Neuronal stem cell (in vitro differentiated cells): ENCODE data around the gene HIPK1.

Experiments
- DNase-seq: peaks from one replicate; pipeline ENCODE4 v3.0.0-alpha.2; 2013; ENCODE audit warnings: low spot score
- H2AFZ ChIP-seq: one replicate; pipeline ENCODE4 v1.6.1; 2013; ENCODE audit warnings: mild to moderate bottlenecking, low read length, inconsistent platforms
- H2AK5ac ChIP-seq: 2 replicates; pipeline ENCODE4 v1.6.1; 2013; ENCODE audit warnings: low read depth, mild to moderate bottlenecking, inconsistent platforms, low read length, moderate library complexity, mixed read lengths
- H2BK120ac ChIP-seq: 2 replicates; pipeline ENCODE4 v1.6.1; 2013; ENCODE audit warnings: low read depth, mild to moderate bottlenecking, inconsistent platforms, low read length, moderate library complexity, mixed read lengths
- H2BK12ac ChIP-seq: one replicate; pipeline ENCODE4 v1.6.1; 2013; ENCODE audit warnings: low read length, inconsistent platforms
- H2BK15ac ChIP-seq: 2 replicates; pipeline ENCODE4 v1.6.1; 2013; ENCODE audit warnings: mild to moderate bottlenecking, low read length, inconsistent platforms, mixed read lengths
- H2BK5ac ChIP-seq: one replicate; pipeline ENCODE4 v1.6.1; 2013; ENCODE audit warnings: inconsistent platforms, mild to moderate bottlenecking, low read length, moderate library complexity
- H3K14ac ChIP-seq: one replicate; pipeline ENCODE4 v1.6.1; 2013; ENCODE audit warnings: low read length, inconsistent platforms
- H3K18ac ChIP-seq: 2 replicates; pipeline ENCODE4 v1.6.1; 2013; ENCODE audit warnings: low read length, inconsistent platforms
- H3K23ac ChIP-seq: 2 replicates; pipeline ENCODE4 v1.6.1; 2013; ENCODE audit warnings: low read depth, mild to moderate bottlenecking, mixed read lengths, low read length, inconsistent platforms; ENCODE audit not compliant: poor library complexity
- H3K27ac ChIP-seq: replicated peaks from 3 replicates; pipeline ENCODE4 v1.5.1; 2013; ENCODE audit warnings: low read length, inconsistent platforms
- H3K27me3 ChIP-seq, 3 experiments: 2 replicates each; pipeline ENCODE4 v1.6.1; 2013; ENCODE audit warnings: low read length in 3 of 3, mild to moderate bottlenecking in 2 of 3, inconsistent platforms in 1 of 3, low read depth in 1 of 3, mixed read lengths in 1 of 3, moderate library complexity in 1 of 3; ENCODE audit not compliant: control insufficient read depth in 3 of 3, insufficient read depth in 3 of 3
- H3K36me3 ChIP-seq, 2 donors: replicated peaks in 1 of 2; 2 replicates each; pipeline ENCODE4 v1.6.1; 2013; ENCODE audit warnings: low read length in 2 of 2; ENCODE audit not compliant: control insufficient read depth in 2 of 2, insufficient read depth in 2 of 2
- H3K4ac ChIP-seq: 2 replicates; pipeline ENCODE4 v1.6.1; 2013; ENCODE audit warnings: inconsistent platforms, mild to moderate bottlenecking, low read length, moderate library complexity
- H3K4me1 ChIP-seq, 2 donors: 1 replicate in 1 of 2; 2 replicates in 1 of 2; pipeline ENCODE4 v1.6.1; 2013; ENCODE audit warnings: low read length in 2 of 2, low read depth in 1 of 2; ENCODE audit not compliant: control insufficient read depth in 2 of 2, insufficient read depth in 1 of 2
- H3K4me2 ChIP-seq: one replicate; pipeline ENCODE4 v1.6.1; 2013; ENCODE audit warnings: mild to moderate bottlenecking, low read length, inconsistent platforms; ENCODE audit not compliant: insufficient read depth, poor library complexity, severe bottlenecking
- H3K4me3 ChIP-seq, 2 donors: 2 replicates each; pipeline ENCODE4 v1.5.1; 2013; ENCODE audit warnings: low read length in 2 of 2, mild to moderate bottlenecking in 2 of 2, inconsistent platforms in 1 of 2, moderate library complexity in 1 of 2
- H3K79me1 ChIP-seq: one replicate; pipeline ENCODE4 v1.6.1; 2013; ENCODE audit warnings: low read depth, mild to moderate bottlenecking, inconsistent platforms, low read length, moderate library complexity
- H3K9ac ChIP-seq: one replicate; pipeline ENCODE4 v1.6.1; 2013; ENCODE audit warnings: mild to moderate bottlenecking, low read depth, low read length, inconsistent platforms; ENCODE audit not compliant: poor library complexity
- H3K9me3 ChIP-seq, 2 donors: replicated peaks in 1 of 2; 2 replicates each; pipeline versions ENCODE3 to v1.6.1; 2013; ENCODE audit warnings: low read length in 2 of 2, mild to moderate bottlenecking in 2 of 2, inconsistent platforms in 1 of 2, low read depth in 1 of 2, mixed read lengths in 1 of 2, moderate library complexity in 1 of 2; ENCODE audit not compliant: control insufficient read depth in 2 of 2, insufficient read depth in 1 of 2
- H4K8ac ChIP-seq: one replicate; pipeline ENCODE4 v1.6.1; 2013; ENCODE audit warnings: low read depth, mild to moderate bottlenecking, inconsistent platforms, low read length, moderate library complexity
- H4K91ac ChIP-seq: one replicate; pipeline ENCODE4 v1.6.1; 2013; ENCODE audit warnings: low read length, low read depth, mild to moderate bottlenecking, inconsistent platforms; ENCODE audit not compliant: poor library complexity
- WGBS, 2 donors: extraction: QIAGEN DNeasy Blood & Tissue Kit; methylation state at CpG; one replicate each; pipeline ENCODE4 v1.1.7; 2013; ENCODE audit warnings: missing lambda C conversion rate in 2 of 2, mixed read lengths in 1 of 2; ENCODE audit not compliant: insufficient read length in 2 of 2, insufficient replicate concordance in 1 of 2; ENCODE audit errors: extremely low coverage in 2 of 2; 5-methylcytosine and 5-hydroxymethylcytosine counted together

HIPK1 gene

GRCh38 chr1:113991467-113991997, 62.4 kb downstream of the HIPK1 start:
- no peak overlapping the region for H3K18ac ChIP-seq
- no peak overlapping the region for H3K4me2 ChIP-seq
- no peak overlapping the region for H3K23ac ChIP-seq
- no peak overlapping the region for H2BK12ac ChIP-seq
- H4K91ac ChIP-seq = no peak overlapping the region
- H3K27ac ChIP-seq = no peak overlapping the region
- H3K79me1 ChIP-seq = no peaks in the 10 kb centered on the region
- H3K4me3 ChIP-seq = no peak overlapping the region
- H3K9me3 ChIP-seq = peaks cover 3 to 6% of the 10 kb centered on the region in 2 donors
- no peak overlapping the region for H3K4ac ChIP-seq
- no peak overlapping the region for H2BK5ac ChIP-seq
- DNase-seq = no peak
- WGBS, 2 donors = no CpG with 5 or more reads among the region's 5 CpGs
- no peaks in the 10 kb centered on the region for H3K27me3 ChIP-seq
- no peaks in the 10 kb centered on the region for H3K4me1 ChIP-seq
- H3K14ac ChIP-seq = no peak overlapping the region
- H2BK15ac ChIP-seq = no peak overlapping the region
- H2BK120ac ChIP-seq = no peak overlapping the region
- no peak overlapping the region for H3K9ac ChIP-seq
- H2AK5ac ChIP-seq = no peak overlapping the region
- no peaks in the 10 kb centered on the region for H3K36me3 ChIP-seq
- H2AFZ ChIP-seq = no peak overlapping the region
- H4K8ac ChIP-seq = no peak overlapping the region

GRCh38 chr1:113993072-113993471, 63.9 kb downstream of the HIPK1 start:
- Histone ChIP-seq H2BK15ac (no peak overlapping the region), H3K36me3 (no peaks in the 10 kb centered on the region), H3K4ac (no peak overlapping the region), H2BK120ac (no peak overlapping the region), H2BK5ac (peak overlapping the region; percentile 10), H3K79me1 (no peaks in the 10 kb centered on the region), H3K18ac (peak overlapping the region; percentile 87), H4K91ac (no peak overlapping the region), H2AK5ac (no peak overlapping the region), H3K27ac (no peak overlapping the region), H3K4me2 (no peak overlapping the region), H4K8ac (no peak overlapping the region), H2AFZ (no peak overlapping the region), H3K27me3 (no peaks in the 10 kb centered on the region), H3K14ac (peak overlapping the region; percentile 96), H3K4me1 (no peaks in the 10 kb centered on the region), H3K23ac (peak overlapping the region; percentile 51), H2BK12ac (no peak overlapping the region), H3K9me3 (peaks cover 3 to 6% of the 10 kb centered on the region in 2 donors), H3K4me3 (no peak overlapping the region), H3K9ac (no peak overlapping the region)
- no peak for DNase-seq
- WGBS, 2 donors = no CpG with 5 or more reads among the region's 5 CpGs

- no peak overlapping the region for H2AFZ ChIP-seq
- no peaks in the 10 kb centered on the region for H3K4me1 ChIP-seq
- no peak overlapping the region for H3K14ac ChIP-seq
- H2BK12ac ChIP-seq = no peak overlapping the region
- no CpG with 5 or more reads among the region's 2 CpGs for WGBS, 2 donors
- H2BK120ac ChIP-seq = no peak overlapping the region
- peak overlapping the region in 1 of 2 donors; percentile 65 for H3K4me3 ChIP-seq
- H2AK5ac ChIP-seq = no peak overlapping the region
- no peak overlapping the region for H3K18ac ChIP-seq
- H3K9ac ChIP-seq = no peak overlapping the region
- H3K4me2 ChIP-seq = no peak overlapping the region
- no peak overlapping the region for H3K4ac ChIP-seq
- DNase-seq = no peak
- no peak overlapping the region for H3K23ac ChIP-seq
- no peaks in the 10 kb centered on the region for H3K27me3 ChIP-seq
- H3K27ac ChIP-seq = no peak overlapping the region
- no peak overlapping the region for H4K8ac ChIP-seq
- no peaks in the 10 kb centered on the region for H3K79me1 ChIP-seq
- H3K36me3 ChIP-seq = no peaks in the 10 kb centered on the region
- peaks cover 3 to 6% of the 10 kb centered on the region in 2 donors for H3K9me3 ChIP-seq
- no peak overlapping the region for H2BK15ac ChIP-seq
- H2BK5ac ChIP-seq = no peak overlapping the region
- no peak overlapping the region for H4K91ac ChIP-seq
Measured at GRCh38 chr1:113993766-113994165, 64.6 kb downstream of the HIPK1 start.

- no peak for DNase-seq
- no peak overlapping the region for H2AFZ ChIP-seq
- H2BK5ac ChIP-seq = no peak overlapping the region
- H3K14ac ChIP-seq = no peak overlapping the region
- no peak overlapping the region for H3K4me2 ChIP-seq
- H3K4me1 ChIP-seq = no peaks in the 10 kb centered on the region
- H3K27ac ChIP-seq = no peak overlapping the region
- H3K18ac ChIP-seq = no peak overlapping the region
- no peak overlapping the region for H2BK15ac ChIP-seq
- H4K91ac ChIP-seq = no peak overlapping the region
- WGBS, 2 donors = no CpG with 5 or more reads among the region's 2 CpGs
- no peak overlapping the region for H3K4me3 ChIP-seq
- no peaks in the 10 kb centered on the region for H3K36me3 ChIP-seq
- no peak overlapping the region for H4K8ac ChIP-seq
- H3K4ac ChIP-seq = no peak overlapping the region
- H3K27me3 ChIP-seq = no peaks in the 10 kb centered on the region
- H2BK120ac ChIP-seq = no peak overlapping the region
- no peak overlapping the region for H2BK12ac ChIP-seq
- H3K79me1 ChIP-seq = no peaks in the 10 kb centered on the region
- H3K9ac ChIP-seq = no peak overlapping the region
- H2AK5ac ChIP-seq = no peak overlapping the region
- peaks cover 3 to 6% of the 10 kb centered on the region in 2 donors for H3K9me3 ChIP-seq
- H3K23ac ChIP-seq = no peak overlapping the region
Measured at GRCh38 chr1:113995382-113995781, 66.3 kb downstream of the HIPK1 start.
